NAMALWA (cell line): ENCODE results near the gene RTF1.
"Not testable (repeated sequence)": the region's sequence is repeated elsewhere in the genome, so short reads cannot be mapped to it uniquely, and the experiment has no call there.

Experiments
- DNase-seq: peaks from one replicate; pipeline ENCODE4 v3.0.0-alpha.2; 2015; ENCODE audit warnings: low spot score

RTF1 gene

DNA sequence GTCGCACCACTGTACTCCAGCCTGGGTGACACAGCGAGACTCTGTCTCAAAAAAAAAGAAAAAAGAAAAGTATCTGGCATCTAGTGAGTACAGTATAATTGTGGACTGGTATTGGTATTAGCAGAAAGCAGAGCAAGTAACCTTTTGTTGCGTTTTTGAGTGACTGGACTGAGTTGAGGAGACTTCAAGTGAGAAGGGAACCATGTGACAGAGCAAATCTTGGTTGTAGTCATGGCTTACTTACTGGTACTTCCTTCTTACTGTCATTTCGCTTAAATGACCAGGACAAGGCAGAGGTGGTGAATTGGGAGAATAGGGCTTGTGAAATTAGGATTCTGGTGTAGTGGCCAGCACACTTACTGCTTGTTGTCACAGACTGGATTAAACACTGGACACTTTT is 20.6 kb downstream of the RTF1 start:
- DNase-seq: no peak

DNA sequence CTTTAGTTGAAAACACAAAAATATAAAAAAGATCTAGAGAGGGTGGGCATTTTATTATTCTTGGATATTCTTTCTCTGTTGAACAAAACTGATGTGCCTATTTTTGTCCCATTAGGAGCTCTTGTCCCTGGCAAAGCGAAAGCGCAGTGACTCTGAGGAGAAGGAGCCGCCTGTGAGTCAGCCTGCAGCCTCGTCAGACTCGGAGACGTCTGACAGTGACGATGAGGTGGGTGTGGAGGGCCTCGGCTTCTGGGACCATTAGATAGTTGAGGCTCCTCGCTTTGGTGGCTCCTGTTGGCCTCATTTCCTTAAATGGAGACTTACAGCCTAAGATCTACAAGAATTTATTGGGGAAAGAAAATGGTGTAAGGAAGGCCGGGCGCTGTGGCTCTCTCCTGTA is 21.3 kb downstream of the RTF1 start:
- DNase-seq: no peak

DNA sequence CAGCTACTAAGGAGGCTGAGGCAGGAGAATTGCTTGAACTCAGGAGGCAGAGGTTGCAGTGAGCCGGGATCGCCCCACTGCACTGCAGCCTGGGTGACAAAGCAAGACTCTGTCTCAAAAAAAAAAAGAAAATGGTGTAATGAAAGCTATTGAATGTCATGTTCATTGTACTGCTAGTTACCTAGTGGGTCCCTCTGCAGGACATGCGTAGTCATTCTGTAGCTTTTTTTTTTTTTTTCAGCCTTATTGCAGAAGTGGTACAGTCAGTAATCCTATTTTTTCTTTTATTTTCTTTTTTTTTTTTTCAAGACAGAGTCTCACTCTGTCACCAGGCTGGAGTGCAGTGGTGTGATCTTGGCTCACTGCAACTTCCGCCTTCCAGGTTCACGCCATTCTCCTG is 21.9 kb downstream of the RTF1 start:
- DNase-seq: not testable (repeated sequence)

DNA sequence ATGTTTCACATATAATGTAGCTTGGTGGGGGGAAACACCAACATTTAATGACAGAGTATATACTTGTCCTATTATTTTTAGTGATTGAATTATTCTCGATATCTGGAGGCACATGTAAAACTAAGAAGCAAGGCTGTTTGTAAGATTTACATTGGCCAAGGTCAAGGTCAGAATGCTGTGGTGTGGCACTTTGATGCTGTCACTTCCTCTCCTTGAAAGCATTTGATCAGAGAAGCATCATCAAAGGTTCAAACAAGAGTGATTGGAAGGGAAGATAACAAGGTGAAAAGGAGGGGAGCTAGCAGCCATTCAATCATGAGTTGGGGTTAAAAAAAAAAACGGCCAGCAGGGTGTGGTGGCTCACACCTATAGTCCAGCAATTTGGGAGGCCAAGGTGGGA is 26.4 kb downstream of the RTF1 start:
- no peak for DNase-seq

DNA sequence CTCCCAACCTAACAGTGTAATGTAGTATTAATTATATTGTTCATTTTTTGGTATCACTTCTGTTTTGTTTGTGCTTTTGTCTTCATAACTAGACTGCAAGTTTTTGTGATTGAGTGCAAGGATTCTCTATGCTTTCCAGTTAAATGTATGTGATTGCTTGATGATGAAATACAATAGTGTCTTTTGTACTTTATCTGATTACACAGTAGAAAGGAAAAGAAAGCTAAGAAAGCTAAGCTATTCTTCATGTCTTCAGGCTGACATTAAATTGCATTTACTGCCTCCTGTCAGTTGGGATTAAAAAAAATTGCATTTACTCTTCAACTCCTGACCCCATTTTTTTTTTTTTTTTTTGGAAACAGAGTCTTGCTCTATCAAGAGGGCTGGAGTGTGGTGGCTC is 28.5 kb downstream of the RTF1 start:
- DNase-seq: no peak

DNA sequence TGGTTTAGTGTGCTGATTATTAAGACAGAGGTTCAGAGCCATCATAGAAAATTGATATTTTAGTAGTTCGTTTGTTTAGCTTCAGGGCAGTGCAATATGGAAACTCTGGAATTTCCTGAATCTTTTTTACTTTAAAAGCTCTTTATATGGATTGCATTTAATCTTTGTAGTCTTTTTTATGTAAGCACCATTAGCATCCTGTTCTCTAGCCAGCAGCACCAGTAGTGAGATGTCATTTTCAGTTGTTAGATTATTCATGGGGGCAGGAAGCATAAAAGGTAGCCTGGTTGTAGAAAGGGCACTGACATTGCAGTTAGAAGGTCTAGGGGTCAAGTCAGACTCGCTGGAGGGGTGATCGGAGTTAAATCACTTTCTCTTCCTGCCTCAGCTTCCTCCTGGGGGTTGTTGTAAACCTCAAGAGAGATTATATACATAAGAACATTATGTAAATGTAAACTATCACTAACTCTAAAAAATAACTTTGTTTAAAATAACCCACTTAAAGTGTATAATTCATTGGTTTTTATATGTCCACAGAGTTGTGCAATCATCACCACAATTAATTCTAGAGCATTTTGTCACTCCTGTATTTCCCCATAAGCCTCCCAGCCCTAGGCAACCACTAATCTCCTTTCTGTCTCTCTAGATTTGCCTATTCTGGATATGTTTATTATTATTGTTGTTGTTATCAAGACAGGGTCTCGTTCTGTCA is 45.3 kb downstream of the RTF1 start:
- no peak for DNase-seq

DNA sequence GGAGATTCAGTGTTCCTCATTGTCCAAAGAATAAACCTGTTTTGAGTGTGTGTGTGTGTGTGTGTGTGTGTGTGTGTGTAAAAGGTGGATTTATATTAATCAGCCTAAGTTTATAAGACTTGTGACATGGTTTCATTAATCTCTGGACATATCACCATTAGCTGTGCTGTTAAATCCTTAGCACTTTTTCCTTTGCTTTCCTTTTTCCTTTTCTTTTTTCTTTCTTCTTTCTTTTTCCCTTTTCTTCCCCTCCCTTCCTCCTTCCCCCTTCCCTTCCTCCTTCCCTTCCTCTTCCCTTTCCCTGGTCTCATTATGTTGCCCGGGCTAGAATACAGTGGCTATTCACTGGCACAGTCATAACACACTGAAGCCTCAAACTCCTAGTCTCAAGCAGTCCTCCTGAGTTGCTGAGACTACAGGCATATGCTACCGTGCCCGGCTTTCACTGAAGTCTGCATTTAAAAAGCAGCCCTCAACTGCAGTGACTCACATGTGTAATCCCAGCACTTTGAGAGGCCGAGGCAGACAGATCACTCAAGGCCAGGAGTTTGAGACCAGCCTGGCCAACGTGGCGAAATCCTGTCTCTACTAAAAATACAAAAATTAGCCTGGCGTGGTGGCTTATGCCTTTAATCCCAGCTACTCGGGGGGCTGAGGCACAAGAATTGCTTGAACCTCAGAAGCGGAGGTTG is 48.1 kb downstream of the RTF1 start:
- DNase-seq: no peak

DNA sequence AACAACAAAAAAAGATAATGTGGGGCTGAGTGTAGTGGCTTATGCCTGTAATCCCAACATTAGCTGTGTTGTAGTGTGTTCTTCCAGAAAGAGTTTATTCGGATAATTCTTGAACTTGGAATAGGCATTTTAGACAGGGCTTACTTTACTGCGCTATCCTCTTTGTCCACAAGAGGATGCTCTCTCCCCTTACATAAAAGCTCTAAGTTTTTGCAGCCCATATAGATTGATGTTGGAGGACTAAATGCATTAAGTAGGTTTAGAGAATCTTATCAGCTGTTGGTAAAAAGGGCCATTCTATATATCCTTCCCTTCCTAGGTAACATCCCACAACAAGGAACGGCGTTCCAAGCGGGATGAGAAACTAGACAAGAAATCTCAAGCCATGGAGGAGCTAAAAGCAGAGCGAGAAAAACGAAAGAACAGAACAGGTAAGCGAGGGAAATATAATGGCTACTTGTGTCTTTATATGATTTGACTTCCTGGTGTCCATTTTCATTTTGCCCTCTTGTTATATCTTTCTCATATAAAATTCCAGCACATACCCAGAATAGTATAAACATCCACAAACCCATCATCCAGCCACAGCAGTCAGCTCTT is 49.0 kb downstream of the RTF1 start:
- DNase-seq: peak; percentile 73

DNA sequence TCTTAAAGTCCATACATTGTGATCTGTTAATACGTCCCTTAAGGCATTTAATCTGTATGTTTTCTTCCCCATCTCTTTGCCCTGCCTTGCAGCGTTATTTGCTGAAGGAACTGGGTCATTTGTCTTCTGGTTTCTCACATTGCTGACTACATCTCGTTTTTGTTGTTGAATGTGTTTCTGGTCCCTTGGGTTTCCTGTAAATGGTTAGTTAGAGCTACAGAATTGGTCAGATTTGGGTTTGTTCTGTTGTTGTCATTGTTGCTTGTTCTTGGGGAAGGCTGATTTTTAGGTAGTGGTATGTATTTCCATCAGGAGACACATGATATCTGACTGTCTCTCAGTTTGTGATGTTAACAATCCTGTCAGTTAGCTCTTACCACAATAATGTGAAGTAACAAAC is 49.8 kb downstream of the RTF1 start:
- DNase-seq: no peak

DNA sequence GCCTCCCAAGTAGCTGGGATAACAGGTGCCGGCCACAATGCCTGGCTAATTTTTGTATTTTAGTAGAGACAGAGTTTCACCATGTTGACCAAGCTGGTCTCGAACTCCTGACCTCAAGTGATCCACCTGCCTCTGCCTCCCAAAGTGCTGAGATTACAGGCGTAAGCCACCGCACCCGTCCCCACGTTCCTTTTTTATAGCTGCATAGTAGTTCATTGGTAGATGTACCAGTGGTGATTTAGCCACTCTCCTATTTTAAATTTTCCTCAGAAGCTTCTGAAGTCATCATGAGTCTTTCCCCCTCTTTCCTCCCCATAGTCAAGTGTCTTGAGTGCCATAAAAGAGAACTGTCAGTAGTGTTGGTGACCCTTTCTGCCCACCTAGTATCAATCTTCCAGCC is 52.7 kb downstream of the RTF1 start:
- not testable (repeated sequence) for DNase-seq

DNA sequence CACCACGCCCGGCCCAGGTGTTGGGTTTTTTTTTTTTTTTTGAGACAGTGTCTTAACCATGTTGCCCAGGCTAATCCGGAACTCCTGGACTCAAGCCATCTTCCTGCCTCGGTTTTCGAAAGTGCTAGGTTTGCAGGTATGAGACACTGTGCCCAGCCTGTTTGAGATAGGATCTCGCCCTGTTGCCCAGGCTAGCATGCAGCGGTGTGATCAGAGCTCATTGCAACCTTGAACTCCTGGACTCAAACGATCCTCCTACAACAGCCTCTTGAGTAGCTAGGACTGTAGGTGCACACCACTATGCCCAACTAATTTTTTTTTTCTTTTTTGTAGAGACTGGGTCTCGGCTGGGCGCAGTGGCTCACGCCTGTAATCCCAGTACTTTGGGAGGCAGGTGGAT is 56.5 kb downstream of the RTF1 start:
- DNase-seq: no peak

DNA sequence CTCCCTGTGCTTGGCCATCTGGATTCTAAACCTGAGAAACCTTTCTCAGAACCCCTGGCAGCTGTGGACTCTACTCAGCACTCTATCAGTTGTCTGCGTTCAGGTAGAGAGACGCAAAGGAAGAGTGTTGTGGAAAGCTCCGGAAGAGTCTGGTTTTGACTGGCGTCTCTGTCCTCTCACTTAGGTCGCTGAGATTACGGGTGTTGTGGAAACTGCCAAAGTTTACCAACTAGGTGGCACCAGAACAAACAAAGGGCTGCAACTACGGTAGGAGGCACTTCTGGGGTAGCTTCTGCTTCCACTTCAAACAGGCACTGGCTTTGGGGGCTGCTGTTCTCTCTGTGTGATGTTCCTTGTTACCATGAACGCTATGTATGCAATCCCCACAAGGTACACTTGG is 57.5 kb downstream of the RTF1 start:
- DNase-seq: no peak

DNA sequence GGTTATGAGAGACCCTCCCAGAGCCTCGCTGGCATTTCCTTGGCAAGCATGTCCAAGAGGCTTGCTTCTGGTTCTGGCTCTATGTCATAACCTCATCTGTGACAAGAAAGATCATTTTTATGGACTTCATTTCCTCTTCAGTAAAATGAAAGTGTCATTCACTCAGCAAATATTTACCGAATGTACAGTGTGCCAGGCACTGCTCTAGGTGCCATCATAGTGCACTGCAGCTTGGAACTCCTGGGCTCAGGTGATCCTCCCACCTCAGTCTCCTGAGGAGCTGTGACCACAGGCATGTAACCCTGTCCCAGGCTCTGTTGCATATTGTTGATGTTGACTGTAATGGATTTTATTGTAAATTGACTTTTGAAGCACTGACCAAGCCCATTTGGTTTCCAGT is 58.0 kb downstream of the RTF1 start:
- DNase-seq: no peak

DNA sequence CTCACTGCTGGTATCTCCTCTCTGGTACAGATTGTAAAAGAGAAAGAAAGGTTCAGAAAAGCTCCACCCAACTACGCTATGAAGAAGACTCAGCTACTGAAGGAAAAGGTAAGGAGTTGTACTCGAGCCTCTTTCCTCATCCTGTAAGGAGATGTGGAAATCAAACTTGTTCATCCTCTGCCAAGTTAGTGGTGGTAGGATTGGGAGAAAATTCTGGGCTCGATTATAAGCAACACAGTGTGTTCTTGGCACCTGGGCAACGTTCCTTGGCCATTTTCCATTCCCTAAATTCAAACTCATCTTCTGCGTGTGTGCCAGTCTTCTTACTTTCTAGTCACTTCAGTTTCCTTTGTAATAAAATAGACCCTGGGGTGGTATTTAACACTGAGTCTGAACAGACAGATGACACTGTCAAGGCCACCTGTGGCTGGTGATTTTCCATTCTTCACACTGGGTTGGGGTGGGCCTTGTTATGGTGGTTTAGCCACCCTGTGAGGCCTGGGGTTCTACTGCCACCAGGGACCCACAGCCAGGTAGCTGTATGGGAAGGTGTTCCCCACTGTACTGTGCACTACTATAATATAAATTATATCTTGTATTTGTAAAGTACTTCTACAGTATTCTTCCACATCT is 59.6 kb downstream of the RTF1 start:
- no peak for DNase-seq

DNA sequence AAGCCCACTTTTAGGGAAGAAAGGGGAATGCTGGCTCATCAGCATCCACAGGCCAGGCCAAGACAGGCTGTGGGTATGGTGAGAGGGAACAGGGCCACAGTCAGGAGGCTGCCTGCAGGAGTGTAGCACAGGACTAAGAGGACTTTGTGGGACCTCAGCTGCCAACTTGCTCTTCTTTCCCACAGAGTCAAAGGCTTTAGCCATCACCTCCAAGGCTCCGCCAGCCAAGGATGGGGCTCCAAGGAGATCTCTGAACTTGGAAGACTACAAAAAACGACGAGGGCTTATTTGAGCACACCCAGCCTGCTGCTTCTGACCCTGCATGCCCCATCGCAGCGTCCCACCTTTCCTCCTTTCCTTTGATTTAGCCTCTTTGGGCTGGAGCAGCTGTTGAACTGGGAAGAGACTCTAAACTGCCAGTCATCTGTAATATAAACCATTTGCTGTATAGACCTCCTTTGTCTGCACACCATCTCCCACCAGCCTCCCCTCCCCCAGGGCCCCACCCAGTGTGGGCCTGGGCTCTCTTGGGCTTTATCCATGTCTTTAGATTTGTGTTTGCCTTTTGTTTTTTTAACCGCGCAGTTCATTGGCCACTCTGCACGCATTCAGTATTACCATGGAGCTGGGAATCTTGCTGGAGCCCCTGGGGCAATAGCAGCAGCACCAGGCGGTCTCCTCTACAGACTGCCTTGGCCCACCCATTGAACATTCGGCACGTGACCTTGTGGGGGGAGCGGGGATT is 63.7 kb downstream of the RTF1 start:
- DNase-seq: no peak

DNA sequence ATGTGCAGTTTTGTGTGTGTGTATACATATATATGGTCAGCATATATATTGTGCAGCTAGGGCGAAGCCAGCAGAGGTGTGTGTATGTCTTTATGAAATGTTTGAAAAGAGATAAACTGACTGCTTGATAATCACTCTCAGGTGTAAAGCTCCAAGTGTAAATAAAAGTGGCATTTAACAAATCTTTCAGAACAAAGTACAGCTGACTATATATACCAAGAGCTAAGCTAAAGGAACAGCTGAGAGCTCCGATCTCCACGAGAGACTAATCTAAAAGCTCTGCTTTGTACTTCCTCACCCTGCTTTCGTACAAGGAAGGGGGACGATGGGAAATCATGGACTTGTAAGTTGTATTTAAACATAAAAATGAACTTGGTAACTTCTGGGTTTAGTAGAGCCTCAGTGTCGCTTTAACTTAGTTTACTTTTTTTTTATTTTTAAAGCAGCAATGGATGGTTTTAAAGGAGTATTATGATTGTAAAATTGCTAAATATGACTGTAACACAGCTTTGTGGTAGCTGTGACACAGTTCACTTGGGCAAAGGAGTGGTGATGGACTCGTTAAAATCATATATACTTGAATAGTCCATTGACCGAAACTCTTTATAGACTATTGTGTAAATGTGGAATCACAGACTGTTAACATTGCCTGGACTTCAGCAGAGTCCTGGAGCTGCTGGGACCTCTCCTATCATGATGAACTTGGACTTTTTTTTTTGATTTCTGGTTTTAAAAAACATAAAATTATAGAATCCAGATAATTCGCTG is 65.4 kb downstream of the RTF1 start:
- DNase-seq: no peak

DNA sequence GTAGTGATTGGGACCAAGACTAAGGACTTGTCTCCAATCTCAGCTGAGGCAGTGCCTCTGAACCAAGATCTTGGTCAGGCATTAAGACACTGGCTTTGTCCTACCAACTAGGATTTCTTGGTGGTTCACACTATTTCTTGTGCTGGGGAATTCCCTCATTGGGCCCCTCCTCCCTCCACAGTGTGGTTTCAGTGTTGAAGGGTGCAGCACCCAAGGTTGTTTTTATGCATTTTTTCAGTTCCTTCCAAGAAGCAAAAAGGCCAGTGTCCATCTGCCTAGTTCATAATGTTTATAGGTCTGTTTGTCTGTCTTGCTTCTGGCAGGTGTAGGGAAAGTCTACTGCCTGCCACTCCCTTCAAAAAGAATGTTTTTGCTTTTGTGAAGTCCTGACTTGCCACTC is 66.2 kb downstream of the RTF1 start:
- DNase-seq: no peak

DNA sequence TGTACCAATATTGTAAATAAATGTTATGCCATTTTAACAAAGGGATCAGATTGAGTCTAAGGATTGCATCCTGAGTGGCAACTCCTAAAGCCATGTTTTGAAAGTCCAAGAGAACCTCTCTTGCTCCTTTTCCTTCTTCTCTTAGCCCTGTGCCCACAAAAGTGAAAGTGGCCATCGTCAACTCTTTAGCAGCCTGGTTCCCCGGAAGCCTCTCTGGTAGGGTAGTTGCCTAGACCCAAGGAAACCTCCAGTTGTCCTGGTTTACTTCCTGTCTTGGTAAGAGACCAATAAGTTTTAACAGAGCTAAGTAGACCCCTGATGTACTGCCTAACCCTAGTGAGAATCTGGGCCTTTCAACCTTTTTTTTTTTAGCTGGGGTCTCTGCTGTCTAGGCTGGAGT is 66.6 kb downstream of the RTF1 start:
- DNase-seq: no peak

DNA sequence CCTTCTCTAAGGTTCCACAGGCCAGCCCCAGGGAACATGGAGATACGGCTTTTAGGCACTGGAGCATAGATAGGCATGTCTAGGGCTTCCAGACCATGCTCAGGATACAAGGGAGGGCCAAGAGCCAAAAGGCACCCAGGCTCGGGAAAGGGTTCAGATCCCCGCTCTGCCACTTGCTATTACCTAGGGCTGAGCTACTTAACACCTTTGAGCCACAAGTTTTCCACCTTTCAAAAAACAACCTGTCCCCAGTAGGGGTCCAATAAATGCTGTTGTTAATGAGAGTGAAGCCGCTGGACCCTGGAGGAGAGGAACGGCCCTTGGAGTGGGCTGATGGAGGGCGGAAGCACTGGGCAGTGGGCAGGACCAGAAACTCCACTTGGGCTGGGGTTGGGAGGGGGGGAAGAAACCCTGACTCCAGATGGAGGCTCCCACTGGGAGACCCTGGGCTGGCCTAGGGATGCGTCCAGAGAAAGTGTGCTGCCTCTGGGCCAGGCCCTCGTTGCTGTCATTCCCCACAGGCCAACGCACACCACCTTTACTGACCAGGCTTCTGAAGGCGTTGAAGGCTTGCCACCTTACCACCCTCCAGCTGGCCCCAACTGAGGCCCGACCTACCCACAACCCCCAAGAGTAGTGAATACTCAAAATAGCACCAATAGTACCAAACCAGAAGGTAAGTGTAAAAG is 68.2 kb downstream of the RTF1 start:
- no peak for DNase-seq

DNA sequence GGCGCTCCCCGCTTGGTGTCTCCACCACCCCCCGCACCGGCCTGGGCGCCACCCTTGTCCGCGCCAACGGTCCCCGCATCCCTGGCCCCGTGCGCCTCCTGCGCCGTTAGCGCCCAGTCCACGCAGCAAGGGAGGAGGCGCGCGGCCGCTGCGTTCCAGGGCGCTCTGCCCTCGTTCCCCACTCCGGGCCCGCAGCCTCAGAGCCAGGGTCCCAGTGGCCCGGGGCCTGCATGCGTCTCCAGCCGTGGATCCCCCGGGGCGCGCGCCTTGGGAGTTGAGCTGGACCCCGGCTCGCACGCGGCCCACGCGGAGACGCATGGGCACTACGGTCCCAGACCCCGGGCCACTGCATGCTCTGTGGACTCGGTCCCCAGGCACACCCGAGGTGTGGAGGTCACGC is 69.4 kb downstream of the RTF1 start:
- no peak for DNase-seq

DNA sequence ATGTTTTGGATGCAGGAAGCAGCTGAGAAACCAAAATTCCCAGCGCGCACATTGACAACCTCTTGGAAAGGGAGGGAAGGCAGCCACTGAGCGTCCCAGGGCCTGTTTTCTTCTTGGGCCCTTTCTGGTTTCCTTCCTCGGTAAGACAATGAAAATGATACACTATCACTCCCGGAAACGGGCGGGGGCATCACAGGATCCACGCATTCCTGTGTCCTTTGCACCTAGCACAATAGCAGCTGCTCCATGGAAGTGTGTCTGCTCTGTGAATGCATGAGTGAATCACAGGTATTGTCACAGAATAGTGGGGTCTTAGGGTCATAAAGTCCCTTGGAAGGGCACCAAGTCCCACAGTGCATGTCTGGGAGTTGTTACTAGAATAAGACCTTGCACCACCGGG is 70.5 kb downstream of the RTF1 start:
- DNase-seq: no peak
